ENCODE measurements around the gene FMN2.

DNA sequence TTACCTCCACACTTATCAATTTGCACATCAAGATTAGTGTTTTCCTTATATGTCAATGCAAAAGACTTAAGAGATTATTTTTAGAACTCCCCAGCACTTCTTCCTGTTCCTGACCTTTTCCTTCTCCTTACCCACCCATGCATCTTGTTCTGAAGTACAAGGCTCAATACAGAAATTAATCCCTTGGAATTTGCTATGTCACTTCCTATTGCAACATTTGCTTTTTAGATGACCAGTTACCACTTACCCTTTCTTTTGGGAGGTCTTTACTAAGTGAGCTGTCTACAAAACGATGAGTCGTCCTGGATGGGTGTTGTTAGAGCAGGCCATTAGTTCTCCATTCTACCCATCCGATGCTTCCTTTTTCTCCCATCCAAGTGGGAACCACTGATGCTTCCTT lies 221.2 kb downstream of the FMN2 start:
- TF ChIP-seq, protein P1, sequence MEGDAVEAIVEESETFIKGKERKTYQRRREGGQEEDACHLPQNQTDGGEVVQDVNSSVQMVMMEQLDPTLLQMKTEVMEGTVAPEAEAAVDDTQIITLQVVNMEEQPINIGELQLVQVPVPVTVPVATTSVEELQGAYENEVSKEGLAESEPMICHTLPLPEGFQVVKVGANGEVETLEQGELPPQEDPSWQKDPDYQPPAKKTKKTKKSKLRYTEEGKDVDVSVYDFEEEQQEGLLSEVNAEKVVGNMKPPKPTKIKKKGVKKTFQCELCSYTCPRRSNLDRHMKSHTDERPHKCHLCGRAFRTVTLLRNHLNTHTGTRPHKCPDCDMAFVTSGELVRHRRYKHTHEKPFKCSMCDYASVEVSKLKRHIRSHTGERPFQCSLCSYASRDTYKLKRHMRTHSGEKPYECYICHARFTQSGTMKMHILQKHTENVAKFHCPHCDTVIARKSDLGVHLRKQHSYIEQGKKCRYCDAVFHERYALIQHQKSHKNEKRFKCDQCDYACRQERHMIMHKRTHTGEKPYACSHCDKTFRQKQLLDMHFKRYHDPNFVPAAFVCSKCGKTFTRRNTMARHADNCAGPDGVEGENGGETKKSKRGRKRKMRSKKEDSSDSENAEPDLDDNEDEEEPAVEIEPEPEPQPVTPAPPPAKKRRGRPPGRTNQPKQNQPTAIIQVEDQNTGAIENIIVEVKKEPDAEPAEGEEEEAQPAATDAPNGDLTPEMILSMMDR (conservative IDR thresholded peaks at IDR 0.05; ENCODE audit: low read depth, low read length), result no peak
- no peak for TF ChIP-seq EZH2phosphoT487 (IDR thresholded peaks at IDR 0.05; ENCODE audit: borderline replicate concordance, low read length)

Data from PC-3 (cell line).